ENCODE data around the gene PUS1. TPM values are rescaled to one million over a fixed set of nuclear protein-coding genes. Genes with fewer than 3 reads are reported as not detected.

PUS1 gene
- total and polyA plus RNA-seq, 2 of the 8 experiments (the other 6 are each of a cell fraction or from before 2014, with no cell fraction given): 48.1 to 81.2 TPM

GRCh38 chr12:131943876-131944275 is 14.8 kb downstream of the PUS1 start:
- Histone ChIP-seq H3K27ac (ENCODE audit: low read depth, low read length) (no peak overlapping the region), H3K79me1 (ENCODE audit: low read depth, low read length) (no peaks in the 10 kb centered on the region), H3K14ac (ENCODE audit: insufficient read length) (no peak overlapping the region), H4K91ac (replicated peaks; ENCODE audit: insufficient read length, low read length) (no peak overlapping the region), H3K18ac (ENCODE audit: extremely low read depth, low read length) (no peak overlapping the region), H3K36me3 (ENCODE audit: control insufficient read depth in 2 of 4, insufficient read depth in 4 of 4, low read length in 3 of 4) (peaks cover 21 to 53% (median 43%) of the 10 kb centered on the region in 4 experiments), H3K9ac (replicated peaks in 1 of 4; ENCODE audit: extremely low read depth in 1 of 4, low read depth in 3 of 4, low read length in 3 of 4) (no peak overlapping the region), H2BK12ac (ENCODE audit: low read depth, low read length) (no peak overlapping the region), H3K4me1 (replicated peaks in 1 of 4; ENCODE audit: control insufficient read depth in 3 of 4, insufficient read depth in 4 of 4, low read length in 3 of 4) (peaks cover 0 to 3% (median 1%) of the 10 kb centered on the region in 4 experiments; a peak in 4 of 7 replicates), H2BK20ac (ENCODE audit: low read length) (no peak overlapping the region), H4K5ac (ENCODE audit: insufficient read length, low read depth, low read length) (no peak overlapping the region), H4K20me1 (replicated peaks in 1 of 2; ENCODE audit: control insufficient read depth in 1 of 2, insufficient read depth in 2 of 2, low read length in 2 of 2) (peaks cover 0 to 20% of the 10 kb centered on the region in 2 experiments), H3K23me2 (ENCODE audit: low read depth, low read length) (no peaks in the 10 kb centered on the region), H3K56ac (replicated peaks; ENCODE audit: insufficient read length, low read depth, low read length) (no peak overlapping the region), H3K79me2 (ENCODE audit: control insufficient read depth in 1 of 2, insufficient read depth in 2 of 2, low read length in 2 of 2) (no peaks in the 10 kb centered on the region), H2AK5ac (ENCODE audit: low read depth, low read length) (no peak overlapping the region), H3K27me3 (replicated peaks in 1 of 4; ENCODE audit: control insufficient read depth in 3 of 4, extremely low read depth in 1 of 4, insufficient read depth in 3 of 4, low read length in 3 of 4) (no peaks in the 10 kb centered on the region), H3K4me2 (ENCODE audit: insufficient read depth in 1 of 2, low read depth in 2 of 2, low read length in 2 of 2) (no peak overlapping the region), H2BK15ac (ENCODE audit: low read length) (no peak overlapping the region), H3K4me3 (ENCODE audit: extremely low read depth in 1 of 4, insufficient read depth in 2 of 4, low read depth in 3 of 4, low read length in 4 of 4) (no peak overlapping the region), H2BK5ac (ENCODE audit: low read depth, low read length) (no peak overlapping the region), H3K4ac (replicated peaks; ENCODE audit: insufficient read length, low read depth, low read length) (no peak overlapping the region), H3K9me3 (ENCODE audit: insufficient read depth in 2 of 2, low read depth in 1 of 2, low read length in 1 of 2) (no peaks in the 10 kb centered on the region), H2BK120ac (replicated peaks; ENCODE audit: low read depth, low read length) (no peak overlapping the region), H3K23ac (ENCODE audit: insufficient read length) (no peak overlapping the region), H2AFZ (ENCODE audit: low read length) (no peak overlapping the region), H4K8ac (ENCODE audit: extremely low read depth, insufficient read depth, low read length) (no peak overlapping the region)
- TF ChIP-seq CHD2 (IDR thresholded peaks at IDR 0.05; ENCODE audit: low read length): no peak
- TF ChIP-seq, protein P1, sequence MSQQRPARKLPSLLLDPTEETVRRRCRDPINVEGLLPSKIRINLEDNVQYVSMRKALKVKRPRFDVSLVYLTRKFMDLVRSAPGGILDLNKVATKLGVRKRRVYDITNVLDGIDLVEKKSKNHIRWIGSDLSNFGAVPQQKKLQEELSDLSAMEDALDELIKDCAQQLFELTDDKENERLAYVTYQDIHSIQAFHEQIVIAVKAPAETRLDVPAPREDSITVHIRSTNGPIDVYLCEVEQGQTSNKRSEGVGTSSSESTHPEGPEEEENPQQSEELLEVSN (IDR thresholded peaks at IDR 0.05): no peak
- 96% methylated on average over 10 of the region's 10 CpGs; no CpG with 5 or more reads in 1 of the 2 experiments for WGBS, 2 experiments (ENCODE audit: extremely low coverage in 1 of 2, insufficient coverage in 1 of 2, insufficient read length in 1 of 2, insufficient replicate concordance in 2 of 2, low coverage in 1 of 2, low lambda C conversion rate in 2 of 2, missing lambda C conversion rate in 1 of 2)
- ChIA-PET CTCF (ENCODE audit: partially characterized antibody) (interaction anchor here (0.8 kb wide), 1 partner anchor 45 kb away, joined by 3 read pairs; no protein-coding TSS in a partner anchor), POLR2A (ENCODE audit: partially characterized antibody) (interaction anchor here (1.4 to 5.6 kb wide), 4 partner anchors 8 to 103 kb away, joined by 3 to 44 read pairs (median 16); partner anchors contain the start of gene PUS1)
- DNase-seq (ENCODE audit: low read depth in 1 of 2, low spot score in 2 of 2): no peak
- FAIRE-seq: no peak
